Vagina (tissue), 2 donors: Measurements from ENCODE around the gene MACF1.

Experiments
- POLR2A ChIP-seq, 2 donors: fragments of 450-650 bp; IDR thresholded peaks; one replicate each; pipeline ENCODE4 v1.6.1; 2017; ENCODE audit warnings: antibody characterized with exemption in 2 of 2, mild to moderate bottlenecking in 2 of 2, moderate library complexity in 2 of 2
- POLR2AphosphoS5 ChIP-seq, 2 donors: sonication (generic); formaldehyde crosslinking; IDR thresholded peaks; one replicate each; pipeline ENCODE4 v1.9.0; 2017; ENCODE audit warnings: antibody characterized with exemption in 2 of 2, mild to moderate bottlenecking in 2 of 2, low read depth in 1 of 2; ENCODE audit not compliant: insufficient read depth in 1 of 2
- TF ChIP-seq, protein P1 (sequence below), 3 experiments: fragments of 450-650 bp in 2 of 3; fragments of 200-600 bp in 1 of 3; sonication (generic) in 1 of 3; IDR thresholded peaks; one replicate each; pipeline ENCODE4 v1.5.1; 2017 to 2019; ENCODE audit warnings: antibody characterized with exemption in 3 of 3, mild to moderate bottlenecking in 2 of 3, moderate library complexity in 2 of 3

DNA sequence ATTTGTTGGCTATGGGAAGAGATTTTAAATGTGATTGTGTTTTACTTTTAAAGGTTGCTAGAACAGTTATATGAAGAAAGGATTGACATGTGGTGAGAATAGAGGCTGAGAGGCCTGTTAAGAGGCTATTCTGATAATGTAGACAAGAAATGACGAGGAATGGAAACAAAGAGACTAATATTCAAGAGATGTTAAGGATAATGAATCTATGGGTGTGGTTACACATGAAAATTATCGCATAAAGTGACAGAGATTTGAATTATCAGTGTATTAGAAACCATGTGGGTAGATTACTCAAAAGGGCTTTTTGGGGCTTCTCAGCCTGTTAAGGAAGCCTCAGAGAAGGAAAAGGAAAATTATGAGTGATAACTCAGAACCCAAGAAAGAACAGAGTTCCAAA is 120.4 kb downstream of the MACF1 start:
- TF ChIP-seq, protein P1, sequence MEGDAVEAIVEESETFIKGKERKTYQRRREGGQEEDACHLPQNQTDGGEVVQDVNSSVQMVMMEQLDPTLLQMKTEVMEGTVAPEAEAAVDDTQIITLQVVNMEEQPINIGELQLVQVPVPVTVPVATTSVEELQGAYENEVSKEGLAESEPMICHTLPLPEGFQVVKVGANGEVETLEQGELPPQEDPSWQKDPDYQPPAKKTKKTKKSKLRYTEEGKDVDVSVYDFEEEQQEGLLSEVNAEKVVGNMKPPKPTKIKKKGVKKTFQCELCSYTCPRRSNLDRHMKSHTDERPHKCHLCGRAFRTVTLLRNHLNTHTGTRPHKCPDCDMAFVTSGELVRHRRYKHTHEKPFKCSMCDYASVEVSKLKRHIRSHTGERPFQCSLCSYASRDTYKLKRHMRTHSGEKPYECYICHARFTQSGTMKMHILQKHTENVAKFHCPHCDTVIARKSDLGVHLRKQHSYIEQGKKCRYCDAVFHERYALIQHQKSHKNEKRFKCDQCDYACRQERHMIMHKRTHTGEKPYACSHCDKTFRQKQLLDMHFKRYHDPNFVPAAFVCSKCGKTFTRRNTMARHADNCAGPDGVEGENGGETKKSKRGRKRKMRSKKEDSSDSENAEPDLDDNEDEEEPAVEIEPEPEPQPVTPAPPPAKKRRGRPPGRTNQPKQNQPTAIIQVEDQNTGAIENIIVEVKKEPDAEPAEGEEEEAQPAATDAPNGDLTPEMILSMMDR (IDR thresholded peaks at IDR 0.05), result no peak
- TF ChIP-seq POLR2A (IDR thresholded peaks at IDR 0.05), result no peak
- no peak for TF ChIP-seq POLR2AphosphoS5 (IDR thresholded peaks at IDR 0.05; ENCODE audit: insufficient read depth in 1 of 2, low read depth in 1 of 2)
